Right atrium auricular region (tissue), 2 donors: ENCODE data around the gene TMEM221. TPM values are rescaled to one million over a fixed set of nuclear protein-coding genes. Genes with fewer than 3 reads are reported as not detected.

ENCODE experiments used
- DNase-seq: peaks from one replicate; pipeline ENCODE4 v3.0.0-alpha.2; 2019; ENCODE audit warnings: low spot score
- H3K27ac ChIP-seq, 2 donors: fragments of 200-600 bp; sonication (generic); 1 replicate in 1 of 2; 2 replicates in 1 of 2; pipeline ENCODE4 v1.5.1; 2016 to 2019
- H3K27me3 ChIP-seq, 2 donors: fragments of 200-600 bp; sonication (generic); one replicate each; pipeline versions ENCODE4 v1.5.1 to v1.6.0; 2017 to 2019
- H3K36me3 ChIP-seq: fragments of 200-600 bp; sonication (generic); one replicate; pipeline ENCODE4 v1.5.1; 2016
- H3K4me1 ChIP-seq, 2 donors: fragments of 200-600 bp; sonication (generic); one replicate each; pipeline versions ENCODE4 v1.5.1 to v1.6.0; 2017 to 2019
- H3K4me3 ChIP-seq, 2 donors: fragments of 200-600 bp; sonication (generic); 1 replicate in 1 of 2; 2 replicates in 1 of 2; pipeline ENCODE4 v1.5.1; 2017 to 2019; ENCODE audit warnings: mild to moderate bottlenecking in 1 of 2, moderate library complexity in 1 of 2
- H3K9me3 ChIP-seq, 2 donors: fragments of 200-600 bp; sonication (generic); one replicate each; pipeline ENCODE4 v1.5.1; 2019
- total RNA-seq, 2 donors: library from RNA; depleted of rRNA; stranded (reverse); fragments of >200 nt; gene quantifications; one replicate each; pipeline ENCODE4 v1.1.0, GENCODE V29; 2016
- TF ChIP-seq, protein P1 (sequence below), 2 donors: fragments of 200-600 bp; sonication (generic); IDR thresholded peaks; one replicate each; pipeline ENCODE4 v1.5.1; 2019; ENCODE audit warnings: antibody characterized with exemption in 2 of 2

Gene TMEM221
- total RNA-seq, 2 donors from 2014 or later, result 0.30 to 0.51 TPM

- TF ChIP-seq, protein P1, sequence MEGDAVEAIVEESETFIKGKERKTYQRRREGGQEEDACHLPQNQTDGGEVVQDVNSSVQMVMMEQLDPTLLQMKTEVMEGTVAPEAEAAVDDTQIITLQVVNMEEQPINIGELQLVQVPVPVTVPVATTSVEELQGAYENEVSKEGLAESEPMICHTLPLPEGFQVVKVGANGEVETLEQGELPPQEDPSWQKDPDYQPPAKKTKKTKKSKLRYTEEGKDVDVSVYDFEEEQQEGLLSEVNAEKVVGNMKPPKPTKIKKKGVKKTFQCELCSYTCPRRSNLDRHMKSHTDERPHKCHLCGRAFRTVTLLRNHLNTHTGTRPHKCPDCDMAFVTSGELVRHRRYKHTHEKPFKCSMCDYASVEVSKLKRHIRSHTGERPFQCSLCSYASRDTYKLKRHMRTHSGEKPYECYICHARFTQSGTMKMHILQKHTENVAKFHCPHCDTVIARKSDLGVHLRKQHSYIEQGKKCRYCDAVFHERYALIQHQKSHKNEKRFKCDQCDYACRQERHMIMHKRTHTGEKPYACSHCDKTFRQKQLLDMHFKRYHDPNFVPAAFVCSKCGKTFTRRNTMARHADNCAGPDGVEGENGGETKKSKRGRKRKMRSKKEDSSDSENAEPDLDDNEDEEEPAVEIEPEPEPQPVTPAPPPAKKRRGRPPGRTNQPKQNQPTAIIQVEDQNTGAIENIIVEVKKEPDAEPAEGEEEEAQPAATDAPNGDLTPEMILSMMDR (IDR thresholded peaks at IDR 0.05), result peak; percentile 34 to 45
- H3K4me1 ChIP-seq, result no peaks in the 10 kb centered on the region
- no peak for DNase-seq
- H3K36me3 ChIP-seq, result no peaks in the 10 kb centered on the region
- H3K27me3 ChIP-seq, result no peaks in the 10 kb centered on the region
- H3K9me3 ChIP-seq, result no peaks in the 10 kb centered on the region
- no peak overlapping the region for H3K4me3 ChIP-seq
- H3K27ac ChIP-seq, result no peak overlapping the region
These were observed 7.0 kb downstream of the TMEM221 start for GRCh38 chr19:17441241-17442021.

DNA sequence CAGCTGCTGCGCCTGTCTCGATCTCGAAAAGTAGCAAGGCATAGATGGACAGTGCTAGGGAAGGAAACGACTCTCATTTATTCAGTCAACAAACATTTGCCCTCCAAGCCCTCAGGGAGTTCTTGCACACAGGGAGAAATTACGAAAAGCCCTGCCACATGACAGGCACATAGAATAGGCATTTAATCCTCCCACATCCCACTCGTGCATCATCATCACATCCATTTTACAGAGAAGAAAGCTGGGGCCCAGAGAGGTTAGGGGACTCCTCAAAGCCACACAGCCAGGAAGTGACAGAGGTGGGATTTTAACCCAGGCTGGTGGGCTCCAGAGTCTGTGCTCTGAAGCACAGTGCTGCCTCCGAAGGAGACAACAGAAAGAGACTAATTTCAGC lies 11.6 kb downstream of the TMEM221 start:
- DNase-seq, result no peak
- TF ChIP-seq, protein P1 (IDR thresholded peaks at IDR 0.05), result no peak
- Histone ChIP-seq H3K27me3 (no peaks in the 10 kb centered on the region), H3K27ac (no peak overlapping the region), H3K4me3 (no peak overlapping the region), H3K4me1 (no peaks in the 10 kb centered on the region), H3K36me3 (no peaks in the 10 kb centered on the region), H3K9me3 (no peaks in the 10 kb centered on the region)

GRCh38 chr19:17436094-17436873 lies 12.2 kb downstream of the TMEM221 start:
- Histone ChIP-seq H3K4me3 (no peak overlapping the region), H3K27ac (no peak overlapping the region), H3K27me3 (no peaks in the 10 kb centered on the region), H3K4me1 (no peaks in the 10 kb centered on the region), H3K9me3 (no peaks in the 10 kb centered on the region), H3K36me3 (no peaks in the 10 kb centered on the region)
- TF ChIP-seq, protein P1 (IDR thresholded peaks at IDR 0.05), result no peak
- DNase-seq, result no peak

DNA sequence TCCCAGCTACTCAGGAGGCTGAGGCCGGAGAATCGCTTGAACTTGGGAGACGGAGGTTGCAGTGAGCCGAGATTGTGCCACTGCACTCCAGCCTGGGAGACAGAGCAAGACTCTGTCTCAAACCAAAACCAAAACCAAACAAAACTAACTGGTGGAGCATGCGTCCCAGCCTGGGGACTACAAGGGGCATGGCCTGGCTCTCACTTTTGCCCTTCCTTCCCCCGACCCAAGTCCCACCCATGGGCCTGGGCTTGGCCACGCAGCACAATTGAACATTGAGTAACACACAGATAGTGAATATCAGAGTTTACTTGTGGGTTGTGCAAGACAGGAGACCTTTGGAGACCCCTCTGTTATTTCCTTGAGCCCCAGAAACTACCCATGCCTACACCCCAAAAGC lies 13.2 kb downstream of the TMEM221 start:
- Histone ChIP-seq H3K27me3 (no peaks in the 10 kb centered on the region), H3K36me3 (no peaks in the 10 kb centered on the region), H3K27ac (no peak overlapping the region), H3K4me1 (no peaks in the 10 kb centered on the region), H3K4me3 (no peak overlapping the region), H3K9me3 (no peaks in the 10 kb centered on the region)
- TF ChIP-seq, protein P1 (IDR thresholded peaks at IDR 0.05), result no peak
- DNase-seq, result no peak

- no peak for DNase-seq
- Histone ChIP-seq H3K9me3 (no peaks in the 10 kb centered on the region), H3K27me3 (no peaks in the 10 kb centered on the region), H3K27ac (no peak overlapping the region), H3K36me3 (no peaks in the 10 kb centered on the region), H3K4me3 (no peak overlapping the region), H3K4me1 (no peaks in the 10 kb centered on the region)
- TF ChIP-seq, protein P1 (IDR thresholded peaks at IDR 0.05), result no peak
These were observed 17.1 kb downstream of the TMEM221 start for GRCh38 chr19:17431417-17431816.
